Right lobe of liver (tissue), 4 donors: Measurements from ENCODE around the gene NDUFV2.

Experiments
- CTCF ChIP-seq, 4 donors: fragments of 200-600 bp in 3 of 4; fragments of 450-650 bp in 1 of 4; IDR thresholded peaks; one replicate each; pipeline versions ENCODE4 v1.5.1 to v1.8.0; 2016 to 2022; ENCODE audit warnings: antibody characterized with exemption in 4 of 4, mild to moderate bottlenecking in 2 of 4
- POLR2A ChIP-seq: fragments of 450-650 bp; IDR thresholded peaks from one replicate; pipeline ENCODE4 v1.6.1; 2017; ENCODE audit warnings: antibody characterized with exemption, mild to moderate bottlenecking
- donor health status: DM: no; HTN: no; CAD: no.
- donor health status: DM: no; HTN: no; CAD: no.
- donor health status: DM: no; HTN: yes; CAD: no.

GRCh38 chr18:9120796-9121195 is 18.3 kb downstream of the NDUFV2 start:
- TF ChIP-seq CTCF (IDR thresholded peaks at IDR 0.05): no peak
- no peak for TF ChIP-seq POLR2A
